HG03469 (cell line): ENCODE results near the gene MCHR1.
A peak's percentile ranks its signal among the peaks of the same experiment; 100 is the strongest.

Source experiments
- ATAC-seq: cut with Tn5 transposase; IDR thresholded peaks from one replicate; pipeline ENCODE4 v1.9.1; 2021; ENCODE audit warnings: mild to moderate bottlenecking, moderate library complexity, moderate number of reproducible peaks; ENCODE audit not compliant: unreplicated experiment

The MCHR1 gene, protein sequence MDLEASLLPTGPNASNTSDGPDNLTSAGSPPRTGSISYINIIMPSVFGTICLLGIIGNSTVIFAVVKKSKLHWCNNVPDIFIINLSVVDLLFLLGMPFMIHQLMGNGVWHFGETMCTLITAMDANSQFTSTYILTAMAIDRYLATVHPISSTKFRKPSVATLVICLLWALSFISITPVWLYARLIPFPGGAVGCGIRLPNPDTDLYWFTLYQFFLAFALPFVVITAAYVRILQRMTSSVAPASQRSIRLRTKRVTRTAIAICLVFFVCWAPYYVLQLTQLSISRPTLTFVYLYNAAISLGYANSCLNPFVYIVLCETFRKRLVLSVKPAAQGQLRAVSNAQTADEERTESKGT

DNA sequence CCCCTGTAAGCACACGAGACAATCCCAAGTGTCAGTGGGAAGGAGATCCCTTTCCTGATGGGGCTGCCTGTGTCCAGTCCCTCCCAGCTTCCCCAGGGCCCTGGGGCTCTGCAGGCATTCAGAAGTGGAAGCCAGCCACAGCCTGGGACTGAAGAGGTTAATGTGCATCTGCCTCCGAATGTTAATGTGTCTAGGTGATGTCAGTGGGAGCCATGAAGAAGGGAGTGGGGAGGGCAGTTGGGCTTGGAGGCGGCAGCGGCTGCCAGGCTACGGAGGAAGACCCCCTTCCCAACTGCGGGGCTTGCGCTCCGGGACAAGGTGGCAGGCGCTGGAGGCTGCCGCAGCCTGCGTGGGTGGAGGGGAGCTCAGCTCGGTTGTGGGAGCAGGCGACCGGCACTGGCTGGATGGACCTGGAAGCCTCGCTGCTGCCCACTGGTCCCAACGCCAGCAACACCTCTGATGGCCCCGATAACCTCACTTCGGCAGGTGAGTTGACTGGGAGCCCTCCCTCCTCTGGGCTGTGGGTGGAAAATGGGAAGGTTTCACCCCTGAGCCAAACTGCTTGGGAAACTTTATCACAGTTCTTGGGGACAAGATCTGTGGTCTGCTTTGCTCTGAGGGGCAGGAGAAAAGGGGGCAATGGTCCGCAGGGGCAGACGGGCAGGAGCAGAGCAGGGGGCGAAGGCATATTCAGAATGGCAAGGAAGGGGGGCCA, at the start of gene MCHR1:
Gene MCHR1, plus strand, starts transcription at position 236 of the 715 bp plus-strand sequence. Its CDS starts 169 bp downstream, at position 405.
- ATAC-seq, result no peak

GRCh38 chr22:40631925-40632324, 47.4 kb upstream of the MCHR1 start:
- ATAC-seq, result no peak

- ATAC-seq, result no peak
Measured at GRCh38 chr22:40633036-40633435, 46.2 kb upstream of the MCHR1 start.

GRCh38 chr22:40634119-40634903, 45.0 kb upstream of the MCHR1 start:
- no peak for ATAC-seq

DNA sequence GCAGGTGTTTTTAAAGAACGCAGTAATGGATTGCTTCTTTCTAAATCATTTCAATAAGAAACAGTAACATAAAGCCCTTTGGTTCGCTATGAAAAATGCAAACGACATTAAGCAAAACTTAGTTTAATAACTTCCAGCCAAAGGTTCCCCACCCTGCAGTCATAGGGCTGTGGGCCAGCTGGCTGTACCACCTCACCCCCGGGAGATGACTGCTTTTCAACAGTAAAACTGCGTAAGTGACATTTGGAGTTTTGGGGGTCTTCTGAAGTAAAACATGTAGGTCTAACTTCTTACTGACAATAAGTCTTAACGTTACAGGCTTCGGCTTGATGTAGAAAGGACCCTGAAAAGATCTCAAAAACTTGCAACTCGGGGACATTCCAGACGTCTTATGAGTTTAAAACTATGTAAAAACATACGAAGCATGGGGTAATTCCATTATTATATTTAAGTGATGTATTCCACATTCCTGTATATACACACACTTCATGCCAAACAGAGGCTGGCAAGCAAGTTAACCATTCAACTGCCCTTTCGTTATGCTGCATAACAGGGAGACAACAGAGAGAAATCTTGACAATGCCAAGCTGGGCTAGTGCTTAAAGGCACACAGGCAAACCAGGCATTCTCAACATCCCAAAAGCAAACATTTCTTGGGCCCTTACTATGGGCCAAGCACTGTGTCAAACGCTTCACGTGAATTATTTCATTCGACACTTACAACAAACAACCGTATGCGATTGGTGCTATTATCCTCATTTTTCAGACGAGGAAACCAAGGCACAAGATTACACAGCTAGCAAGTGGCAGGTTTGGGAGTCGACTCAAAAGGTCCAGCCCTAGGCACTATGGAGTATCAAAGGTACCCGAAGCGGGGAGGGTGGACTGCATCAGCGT, 44.0 kb upstream of the MCHR1 start:
- no peak for ATAC-seq

DNA sequence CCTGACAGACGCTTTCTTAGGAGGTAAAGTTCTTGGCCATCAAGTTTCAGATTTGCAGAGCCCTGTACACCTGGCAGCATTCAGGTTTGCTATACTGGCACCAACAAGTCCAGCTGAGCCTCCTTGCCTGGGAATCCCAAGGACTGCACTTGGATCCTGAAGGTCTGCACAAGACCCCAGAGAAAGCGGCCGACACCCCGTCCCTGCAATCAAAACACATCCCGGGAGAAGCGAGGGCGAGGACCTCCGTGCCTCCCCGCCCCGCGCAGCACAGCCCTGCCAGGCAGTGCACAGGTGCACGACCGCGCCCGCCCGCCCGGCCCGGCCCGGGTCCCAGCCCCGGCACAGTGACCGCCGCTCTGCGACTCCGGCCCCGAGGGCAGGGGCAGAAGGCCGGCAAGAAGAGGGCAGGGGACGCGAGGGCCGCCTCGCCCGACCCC, 43.3 kb upstream of the MCHR1 start:
- ATAC-seq, result no peak

GRCh38 chr22:40636380-40637182, 42.7 kb upstream of the MCHR1 start, which contains the start of gene MRTFA:
Gene MRTFA, minus strand, starts transcription at chr22:40636719.
- ATAC-seq, result peak; percentile 69

DNA sequence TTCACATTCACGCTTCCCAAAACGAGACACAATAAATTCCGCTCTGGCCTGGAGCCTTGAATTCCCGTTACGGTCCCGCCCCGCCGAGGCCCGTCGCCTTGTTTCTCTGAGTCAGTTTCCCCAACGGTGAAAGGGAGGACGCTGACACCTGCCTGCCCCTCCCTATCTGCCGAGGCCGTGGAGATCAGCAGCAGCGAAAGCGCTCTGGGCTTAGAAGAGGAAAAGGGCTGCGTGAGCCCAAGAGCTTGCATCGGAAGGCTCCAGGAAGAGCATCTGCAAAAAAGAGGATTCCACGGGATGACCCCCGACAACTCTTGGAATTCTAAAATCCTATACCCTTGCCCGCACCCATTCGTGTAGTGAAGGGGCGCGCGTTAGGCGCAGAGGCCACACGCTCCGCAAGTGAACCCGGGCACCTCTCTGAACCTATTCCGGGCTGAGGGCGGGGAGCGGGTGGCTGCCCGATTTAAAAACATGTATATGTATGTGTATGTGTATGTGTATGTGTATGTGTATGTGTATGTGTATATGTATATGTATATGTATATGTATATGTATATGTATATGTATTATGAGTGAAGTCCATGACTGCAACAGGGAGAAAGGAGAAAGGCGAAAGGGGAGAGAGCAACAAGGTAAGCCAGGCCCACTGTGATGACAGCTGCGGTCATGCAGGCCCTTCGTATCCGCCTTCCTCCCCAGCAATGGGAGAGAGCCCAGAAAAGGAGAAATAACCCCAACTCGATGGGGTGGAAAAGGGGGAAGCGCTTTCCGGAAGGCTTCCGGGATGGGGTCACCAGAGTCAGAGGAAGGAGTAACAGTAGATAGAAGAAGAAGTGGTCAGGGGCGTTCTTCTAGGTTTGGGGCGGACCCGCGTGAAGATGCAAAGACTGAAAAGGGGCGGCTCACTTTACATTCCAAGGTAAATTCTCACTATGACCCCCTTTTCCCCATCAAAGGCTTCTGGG, 41.8 kb upstream of the MCHR1 start:
- ATAC-seq, result no peak

DNA sequence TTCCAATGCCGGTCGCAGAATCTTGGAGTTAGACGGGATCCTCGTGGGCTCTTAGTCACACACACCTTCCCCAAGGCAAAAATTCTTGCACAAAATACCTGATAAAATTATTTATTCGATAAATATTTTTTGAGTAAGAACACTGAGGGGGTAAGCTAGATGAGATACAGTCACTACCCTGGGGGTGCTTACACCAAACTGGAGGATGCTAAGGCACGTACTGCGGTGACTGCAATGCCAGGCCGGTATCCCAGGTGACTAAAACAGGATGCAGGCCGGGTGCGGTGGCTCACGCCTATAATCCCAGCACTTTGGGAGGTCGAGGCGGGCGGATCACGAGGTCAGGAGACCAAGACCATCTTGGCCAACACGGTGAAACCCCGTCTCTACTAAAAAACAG, 41.0 kb upstream of the MCHR1 start:
- no peak for ATAC-seq

GRCh38 chr22:40641269-40641668, 38.0 kb upstream of the MCHR1 start:
- ATAC-seq, result no peak

- no peak for ATAC-seq
Measured at GRCh38 chr22:40642316-40642715, 37.0 kb upstream of the MCHR1 start.

DNA sequence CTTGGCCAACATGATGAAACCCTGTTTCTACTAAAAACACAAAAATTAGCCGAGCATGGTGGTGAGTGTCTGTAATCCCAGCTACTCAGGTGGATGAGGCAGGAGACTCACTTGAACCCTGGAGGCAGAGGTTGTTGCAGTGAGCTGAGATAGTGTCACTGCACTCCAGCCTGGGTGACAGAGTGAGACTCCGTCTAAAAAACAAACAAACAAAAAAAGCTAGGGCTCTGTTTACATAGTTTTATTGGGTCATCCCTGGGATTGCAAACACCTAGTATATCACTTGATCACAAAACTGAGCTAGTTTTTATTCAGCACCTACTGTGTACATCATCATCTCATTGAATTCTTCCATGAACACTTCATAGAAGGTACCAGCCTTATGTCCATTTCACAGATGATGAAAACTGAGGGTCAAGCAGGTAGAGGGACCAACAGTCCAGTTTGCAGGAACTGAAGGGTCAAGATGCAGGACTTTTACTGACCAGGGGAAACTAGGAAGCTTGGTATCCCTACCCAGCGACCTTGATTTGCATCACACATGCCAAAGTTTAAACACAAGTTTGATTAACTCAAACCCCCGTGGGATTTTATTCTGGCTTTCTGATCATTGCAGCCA, 33.6 kb upstream of the MCHR1 start:
- ATAC-seq, result no peak

- ATAC-seq, result no peak
Measured at GRCh38 chr22:40648386-40648785, 30.9 kb upstream of the MCHR1 start.

DNA sequence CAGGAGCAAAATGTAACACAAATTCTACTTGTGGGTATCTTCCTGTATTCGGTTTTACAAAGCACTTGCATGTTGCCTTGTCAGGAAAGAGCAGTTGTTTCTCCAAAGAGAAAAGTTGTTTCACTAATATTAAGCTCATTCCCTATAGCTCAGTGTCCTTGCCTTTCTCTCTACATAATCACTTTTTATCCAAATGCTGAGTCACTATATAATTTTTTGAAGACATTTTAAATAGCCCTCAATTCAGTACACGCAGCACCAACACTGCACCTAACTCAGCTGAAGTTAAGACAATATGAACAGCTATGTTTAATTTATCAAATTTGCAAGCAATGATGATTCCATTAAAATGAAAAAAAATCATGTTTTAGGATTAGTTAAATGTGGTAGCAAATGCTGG, 28.2 kb upstream of the MCHR1 start:
- ATAC-seq, result no peak

- ATAC-seq, result peak; percentile 46
Measured at GRCh38 chr22:40651563-40652501, 27.5 kb upstream of the MCHR1 start.

GRCh38 chr22:40653361-40653760, 25.9 kb upstream of the MCHR1 start:
- ATAC-seq, result no peak
